Osteoblast (primary cell): ENCODE data around the gene GNG10. TPM values are rescaled to one million over a fixed set of nuclear protein-coding genes. Genes with fewer than 3 reads are reported as not detected.

ENCODE experiments used
- DNase-seq: peaks from one replicate; pipeline ENCODE4 v3.0.0; 2011; ENCODE audit warnings: low spot score, mixed read lengths; ENCODE audit not compliant: insufficient read length; ENCODE audit errors: missing footprints
- H2AFZ ChIP-seq: 2 replicates; pipeline ENCODE4 v1.6.0; 2011; ENCODE audit warnings: mild to moderate bottlenecking, low read length
- H3K27ac ChIP-seq: 2 replicates; pipeline ENCODE4 v1.5.1; 2011; ENCODE audit warnings: mild to moderate bottlenecking, low read depth, low read length, moderate library complexity
- H3K27me3 ChIP-seq: 2 replicates; pipeline ENCODE4 v1.6.0; 2012; ENCODE audit warnings: mild to moderate bottlenecking, control low read depth, inconsistent platforms, low read length, moderate library complexity; ENCODE audit not compliant: insufficient read depth
- H3K36me3 ChIP-seq: 2 replicates; pipeline ENCODE4 v1.5.1; 2011; ENCODE audit warnings: mild to moderate bottlenecking, low read length, control low read depth, moderate library complexity; ENCODE audit not compliant: insufficient read depth
- H3K4me1 ChIP-seq: 2 replicates; pipeline ENCODE4 v1.5.1; 2011; ENCODE audit warnings: mild to moderate bottlenecking, low read length, control low read depth, moderate library complexity; ENCODE audit not compliant: insufficient read depth
- H3K4me2 ChIP-seq: 2 replicates; pipeline ENCODE4 v1.6.0; 2011; ENCODE audit warnings: mild to moderate bottlenecking, low read length; ENCODE audit not compliant: insufficient read depth
- H3K4me3 ChIP-seq: fragments of 200-600 bp; sonication (generic); 3 replicates; pipeline ENCODE4 v1.5.1; 2012; ENCODE audit warnings: mild to moderate bottlenecking, low read length, inconsistent platforms; ENCODE audit not compliant: insufficient read depth
- H3K79me2 ChIP-seq: 2 replicates; pipeline ENCODE4 v1.6.0; 2012; ENCODE audit warnings: mild to moderate bottlenecking, low read length, control low read depth, inconsistent platforms; ENCODE audit not compliant: insufficient read depth
- H3K9me3 ChIP-seq: 2 replicates; pipeline ENCODE4 v1.5.1; 2011; ENCODE audit warnings: low read depth, low read length, control low read depth
- H4K20me1 ChIP-seq: 2 replicates; pipeline ENCODE4 v1.6.0; 2012; ENCODE audit warnings: mild to moderate bottlenecking, low read length, control low read depth; ENCODE audit not compliant: insufficient read depth
- CTCF ChIP-seq: IDR thresholded peaks from 2 replicates; pipeline ENCODE4 v1.5.1; 2011; ENCODE audit warnings: mild to moderate bottlenecking, low read depth, low read length, moderate library complexity; ENCODE audit errors: extremely low read depth
- total RNA-seq: library from RNA; depleted of rRNA; stranded (reverse); fragments of >200 nt; gene quantifications from 2 replicates; pipeline ENCODE4 v1.2.3, GENCODE V29; 2012

GNG10 gene
- total RNA-seq, 1 donor = 69.1 TPM

- no peak for TF ChIP-seq CTCF
Observed at GRCh38 chr9:111632695-111633388, 28.6 kb upstream of the GNG10 start.

GRCh38 chr9:111633389-111633736 is 28.0 kb upstream of the GNG10 start:
- Histone ChIP-seq H3K4me3 (peak overlapping the region; percentile 83), H2AFZ (no peak overlapping the region), H3K4me2 (peak overlapping the region; percentile 100), H3K4me1 (peaks cover 11% of the 10 kb centered on the region), H3K79me2 (peaks cover 72% of the 10 kb centered on the region), H3K27ac (no peak overlapping the region), H3K27me3 (no peaks in the 10 kb centered on the region), H3K36me3 (no peaks in the 10 kb centered on the region), H4K20me1 (peaks cover 58% of the 10 kb centered on the region), H3K9me3 (no peaks in the 10 kb centered on the region)
- no peak for TF ChIP-seq CTCF
- no peak for DNase-seq

More at GRCh38 chr9:111632695-111633388, 28.6 kb upstream of the GNG10 start:
- Histone ChIP-seq H3K4me1 (peaks cover 11% of the 10 kb centered on the region), H4K20me1 (peaks cover 53% of the 10 kb centered on the region), H3K36me3 (no peaks in the 10 kb centered on the region), H2AFZ (no peak overlapping the region), H3K27ac (no peak overlapping the region), H3K79me2 (peaks cover 67% of the 10 kb centered on the region), H3K9me3 (no peaks in the 10 kb centered on the region), H3K4me2 (peak overlapping the region; percentile 100), H3K27me3 (no peaks in the 10 kb centered on the region), H3K4me3 (peak overlapping the region; percentile 83)
- DNase-seq = no peak

- Histone ChIP-seq H3K9me3 (no peaks in the 10 kb centered on the region), H3K4me3 (no peak overlapping the region), H3K4me1 (peaks cover 11% of the 10 kb centered on the region), H3K27me3 (no peaks in the 10 kb centered on the region), H4K20me1 (peaks cover 60% of the 10 kb centered on the region), H3K36me3 (no peaks in the 10 kb centered on the region), H2AFZ (no peak overlapping the region), H3K4me2 (no peak overlapping the region), H3K27ac (no peak overlapping the region), H3K79me2 (peaks cover 83% of the 10 kb centered on the region)
- TF ChIP-seq CTCF = no peak
- DNase-seq = no peak
Observed at GRCh38 chr9:111634860-111635259, 26.5 kb upstream of the GNG10 start.

GRCh38 chr9:111637421-111637950 is 23.9 kb upstream of the GNG10 start:
- peaks cover 6% of the 10 kb centered on the region for H3K4me1 ChIP-seq
- H4K20me1 ChIP-seq = peaks cover 54% of the 10 kb centered on the region
- no peaks in the 10 kb centered on the region for H3K36me3 ChIP-seq
- H3K27ac ChIP-seq = no peak overlapping the region
- H3K27me3 ChIP-seq = no peaks in the 10 kb centered on the region
- H3K9me3 ChIP-seq = no peaks in the 10 kb centered on the region
- H3K4me3 ChIP-seq = no peak overlapping the region
- DNase-seq = no peak
- H2AFZ ChIP-seq = no peak overlapping the region
- H3K4me2 ChIP-seq = no peak overlapping the region
- peaks cover 70% of the 10 kb centered on the region for H3K79me2 ChIP-seq
- no peak for TF ChIP-seq CTCF
